Liver (tissue), 9 donors: ENCODE data around the gene KCNMB2. TPM values are rescaled to one million over a fixed set of nuclear protein-coding genes. Genes with fewer than 3 reads are reported as not detected.

Experiments
- DNase-seq: peaks from one replicate; pipeline ENCODE4 v3.0.0-alpha.2; 2017; ENCODE audit warnings: low spot score
- H3K27ac ChIP-seq, 2 donors: one replicate each; pipeline ENCODE4 v1.7.0; 2013; ENCODE audit warnings: inconsistent platforms in 2 of 2, low read length in 2 of 2, control low read depth in 1 of 2, low read depth in 1 of 2, mild to moderate bottlenecking in 1 of 2
- H3K27me3 ChIP-seq, 4 donors: one replicate each; pipeline versions ENCODE4 v1.6.1 to v1.7.0; 2013; ENCODE audit warnings: low read length in 3 of 4, inconsistent platforms in 1 of 4, mild to moderate bottlenecking in 1 of 4, moderate library complexity in 1 of 4; ENCODE audit not compliant: control insufficient read depth in 4 of 4, insufficient read depth in 4 of 4
- H3K36me3 ChIP-seq, 4 donors: one replicate each; pipeline versions ENCODE4 v1.6.1 to v1.7.0; 2013; ENCODE audit warnings: low read length in 3 of 4, mild to moderate bottlenecking in 3 of 4, low read depth in 1 of 4, moderate library complexity in 1 of 4; ENCODE audit not compliant: control insufficient read depth in 4 of 4, insufficient read depth in 3 of 4
- H3K4me1 ChIP-seq, 4 donors: one replicate each; pipeline versions ENCODE4 v1.6.1 to v1.7.0; 2013; ENCODE audit warnings: low read length in 3 of 4, mild to moderate bottlenecking in 3 of 4, moderate library complexity in 1 of 4; ENCODE audit not compliant: control insufficient read depth in 4 of 4, insufficient read depth in 4 of 4
- H3K4me3 ChIP-seq, 3 donors: one replicate each; pipeline versions ENCODE4 v1.6.1 to v1.7.0; 2013; ENCODE audit warnings: low read length in 3 of 3, control low read depth in 1 of 3, low read depth in 1 of 3, mild to moderate bottlenecking in 1 of 3
- H3K9ac ChIP-seq, 2 donors: one replicate each; pipeline ENCODE4 v1.7.0; 2013; ENCODE audit warnings: low read length in 2 of 2, mild to moderate bottlenecking in 2 of 2, moderate library complexity in 2 of 2, control low read depth in 1 of 2, low read depth in 1 of 2
- H3K9me3 ChIP-seq, 4 donors: one replicate each; pipeline versions ENCODE4 v1.6.1 to v1.7.0; 2013; ENCODE audit warnings: low read length in 3 of 4; ENCODE audit not compliant: control insufficient read depth in 4 of 4
- ATF3 ChIP-seq: IDR thresholded peaks from 2 replicates; pipeline ENCODE4 v1.6.1; 2016; ENCODE audit warnings: antibody characterized with exemption
- CTCF ChIP-seq: fragments of 150-350 bp; IDR thresholded peaks from 2 replicates; pipeline ENCODE4 v1.5.1; 2017; ENCODE audit warnings: improper control_type of control experiment, low read depth, low read length; ENCODE audit not compliant: missing input control
- EGR1 ChIP-seq, 2 donors: IDR thresholded peaks; 2 replicates each; pipeline ENCODE4 v1.6.1; 2016 to 2018; ENCODE audit warnings: antibody characterized with exemption in 2 of 2, low read depth in 2 of 2
- FOXA1 ChIP-seq: IDR thresholded peaks from 2 replicates; pipeline ENCODE4 v1.6.1; 2016; ENCODE audit warnings: antibody characterized with exemption
- FOXA2 ChIP-seq: IDR thresholded peaks from 2 replicates; pipeline ENCODE4 v1.6.1; 2016; ENCODE audit warnings: antibody characterized with exemption
- GABPA ChIP-seq, 2 donors: IDR thresholded peaks in 1 of 2; conservative IDR thresholded peaks in 1 of 2; 2 replicates each; pipeline ENCODE4 v1.6.1; 2016; ENCODE audit warnings: antibody characterized with exemption in 2 of 2, mild to moderate bottlenecking in 1 of 2, moderate library complexity in 1 of 2
- HNF4A ChIP-seq, 2 donors: conservative IDR thresholded peaks; 2 replicates each; pipeline ENCODE4 v1.6.1; 2016; ENCODE audit warnings: antibody characterized with exemption in 2 of 2, mild to moderate bottlenecking in 2 of 2
- HNF4G ChIP-seq: IDR thresholded peaks from 2 replicates; pipeline ENCODE4 v1.6.1; 2016; ENCODE audit warnings: antibody characterized with exemption
- JUND ChIP-seq, 2 donors: IDR thresholded peaks; 2 replicates each; pipeline ENCODE4 v1.6.1; 2016; ENCODE audit warnings: antibody characterized with exemption in 2 of 2
- MAX ChIP-seq: IDR thresholded peaks from 2 replicates; pipeline ENCODE4 v1.6.1; 2016; ENCODE audit warnings: antibody characterized with exemption
- NR2F2 ChIP-seq: IDR thresholded peaks from 2 replicates; pipeline ENCODE4 v1.6.1; 2016; ENCODE audit warnings: antibody characterized with exemption
- RAD21 ChIP-seq, 2 donors: IDR thresholded peaks; 2 replicates each; pipeline ENCODE4 v1.6.1; 2016; ENCODE audit warnings: antibody characterized with exemption in 2 of 2, mild to moderate bottlenecking in 2 of 2
- REST ChIP-seq: IDR thresholded peaks from 2 replicates; pipeline ENCODE4 v1.6.1; 2016; ENCODE audit warnings: antibody characterized with exemption, mild to moderate bottlenecking
- RXRA ChIP-seq, 2 donors: IDR thresholded peaks; 2 replicates each; pipeline ENCODE4 v1.6.1; 2017 to 2018; ENCODE audit warnings: antibody characterized with exemption in 2 of 2, mild to moderate bottlenecking in 1 of 2
- SP1 ChIP-seq: IDR thresholded peaks from 2 replicates; pipeline ENCODE4 v1.6.1; 2018; ENCODE audit warnings: antibody characterized with exemption, mild to moderate bottlenecking
- TAF1 ChIP-seq: conservative IDR thresholded peaks from 2 replicates; pipeline ENCODE4 v1.6.1; 2016; ENCODE audit warnings: antibody characterized with exemption, mild to moderate bottlenecking
- YY1 ChIP-seq: IDR thresholded peaks from 2 replicates; pipeline ENCODE4 v1.6.1; 2016; ENCODE audit warnings: antibody characterized with exemption, mild to moderate bottlenecking
- ZBTB33 ChIP-seq: IDR thresholded peaks from 2 replicates; pipeline ENCODE4 v1.6.1; 2016; ENCODE audit warnings: antibody characterized with exemption
- WGBS: extraction: QIAGEN DNeasy Blood & Tissue Kit; methylation state at CpG from one replicate; pipeline ENCODE4 v1.1.7; 2013; 5-methylcytosine and 5-hydroxymethylcytosine counted together
- polyA plus RNA-seq, 2 donors: library from polyadenylated mRNA; stranded (reverse) in 1 of 2; unstranded in 1 of 2; fragments of 200-250 nt in 1 of 2; fragments of >200 nt in 1 of 2; fragmentation: Nextera tagmentation in 1 of 2; extraction: Ambion mirVana in 1 of 2; gene quantifications; one replicate each; pipeline versions ENCODE4 v1.2.1 to v1.2.3, GENCODE V29; 2013 to 2015
- total RNA-seq, 2 donors: library from RNA; depleted of rRNA; stranded (reverse); fragments of >200 nt; gene quantifications; one replicate each; pipeline ENCODE4 v1.2.3, GENCODE V29; 2014
- donor health status: healthy.
- donor health status: healthy.
- donor health status: healthy.
- donor health status: healthy.
- donor health status: healthy.

Gene KCNMB2
- total and polyA plus RNA-seq, 4 donors, result 0.08 to 0.33 (median 0.16) TPM; not detected in 1

DNA sequence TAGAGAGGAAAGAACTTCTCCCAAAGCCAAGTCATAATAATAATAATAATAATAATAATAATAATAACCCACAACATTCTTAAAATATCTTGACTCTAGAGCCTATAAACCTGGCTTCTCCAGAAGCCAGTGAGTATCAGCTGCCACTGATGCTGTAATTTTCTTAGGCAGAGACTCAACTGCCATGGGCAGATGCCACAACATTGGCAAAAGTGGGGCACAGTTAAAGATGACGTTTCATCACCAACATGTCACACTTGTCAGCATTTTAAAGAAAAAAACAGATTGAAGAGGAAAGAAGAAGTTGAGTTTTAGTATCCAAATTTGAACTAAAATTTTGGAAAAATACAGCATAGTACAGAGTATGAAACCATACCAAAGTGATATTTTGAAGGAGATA is 270.4 kb downstream of the KCNMB2 start:
- H3K36me3 ChIP-seq, result no peaks in the 10 kb centered on the region
- H3K9me3 ChIP-seq, result no peaks in the 10 kb centered on the region
- H3K27me3 ChIP-seq, result no peaks in the 10 kb centered on the region
- 71% methylated on average over 1 of the region's 1 CpG for WGBS
- H3K4me1 ChIP-seq, result no peaks in the 10 kb centered on the region
- no peak overlapping the region for H3K9ac ChIP-seq
- TF ChIP-seq HNF4G (no peak), ATF3 (no peak), CTCF (no peak), GABPA (IDR thresholded peaks at IDR 0.05 in 1 of 2, conservative IDR thresholded peaks at IDR 0.05 in 1 of 2) (no peak), EGR1 (IDR thresholded peaks at IDR 0.05; ENCODE audit: low read depth in 2 of 2) (no peak), RXRA (IDR thresholded peaks at IDR 0.05) (no peak), SP1 (no peak)
- DNase-seq, result no peak
- no peak overlapping the region for H3K4me3 ChIP-seq
- H3K27ac ChIP-seq, result no peak overlapping the region

- Histone ChIP-seq H3K9me3 (no peaks in the 10 kb centered on the region), H3K27ac (no peak overlapping the region), H3K27me3 (no peaks in the 10 kb centered on the region), H3K4me3 (no peak overlapping the region), H3K36me3 (no peaks in the 10 kb centered on the region), H3K4me1 (no peaks in the 10 kb centered on the region), H3K9ac (no peak overlapping the region)
- no peak for TF ChIP-seq TAF1
- TF ChIP-seq EGR1 (IDR thresholded peaks at IDR 0.05; ENCODE audit: low read depth in 2 of 2), result no peak
- no peak for TF ChIP-seq SP1
- no peak for TF ChIP-seq RAD21 (IDR thresholded peaks at IDR 0.05)
- TF ChIP-seq REST, result no peak
- TF ChIP-seq ATF3, result no peak
- no peak for TF ChIP-seq NR2F2
- TF ChIP-seq ZBTB33, result no peak
- TF ChIP-seq YY1, result no peak
- no peak for TF ChIP-seq CTCF
- no peak for TF ChIP-seq MAX
- no peak for TF ChIP-seq HNF4A (conservative IDR thresholded peaks at IDR 0.05)
- no peak for TF ChIP-seq JUND (IDR thresholded peaks at IDR 0.05)
- TF ChIP-seq GABPA (IDR thresholded peaks at IDR 0.05 in 1 of 2, conservative IDR thresholded peaks at IDR 0.05 in 1 of 2), result no peak
- no peak for TF ChIP-seq FOXA1
- TF ChIP-seq HNF4G, result no peak
- no peak for TF ChIP-seq FOXA2
- WGBS, result 95% methylated on average over 1 of the region's 1 CpG
- DNase-seq, result no peak
Measured at GRCh38 chr3:178807694-178808093, 271.5 kb downstream of the KCNMB2 start.
